Tibial artery (tissue), 4 donors: ENCODE measurements around the gene LSAMP.

Source experiments
- DNase-seq, 2 donors: peaks; one replicate each; pipeline ENCODE4 v3.0.0-alpha.2; 2019
- H3K27ac ChIP-seq, 2 donors: fragments of 200-600 bp; sonication (generic) in 1 of 2; 1 replicate in 1 of 2; 2 replicates in 1 of 2; pipeline ENCODE4 v1.5.1; 2018 to 2019; ENCODE audit warnings: mild to moderate bottlenecking in 1 of 2
- H3K27me3 ChIP-seq, 2 donors: fragments of 200-600 bp; sonication (generic) in 1 of 2; one replicate each; pipeline versions ENCODE4 v1.5.1 to v1.6.0; 2016 to 2019
- H3K36me3 ChIP-seq, 3 donors: fragments of 200-600 bp; sonication (generic) in 2 of 3; one replicate each; pipeline ENCODE4 v1.5.1; 2016 to 2019; ENCODE audit warnings: mild to moderate bottlenecking in 2 of 3
- H3K4me1 ChIP-seq, 4 donors: fragments of 200-600 bp; sonication (generic) in 2 of 4; 1 replicate in 3 of 4; 2 replicates in 1 of 4; pipeline ENCODE4 v1.5.1; 2016 to 2019
- H3K4me3 ChIP-seq, 2 donors: fragments of 200-600 bp; sonication (generic) in 1 of 2; 1 replicate in 1 of 2; 2 replicates in 1 of 2; pipeline ENCODE4 v1.5.1; 2018 to 2019; ENCODE audit warnings: mild to moderate bottlenecking in 2 of 2
- H3K9me3 ChIP-seq, 3 donors: fragments of 200-600 bp; sonication (generic) in 1 of 3; one replicate each; pipeline ENCODE4 v1.5.1; 2016 to 2019
- CTCF ChIP-seq, 2 experiments: fragments of 200-600 bp in 1 of 2; fragments of 450-650 bp in 1 of 2; IDR thresholded peaks; one replicate each; pipeline ENCODE4 v1.5.1; 2017 to 2019; ENCODE audit warnings: antibody characterized with exemption in 2 of 2, mild to moderate bottlenecking in 1 of 2, moderate library complexity in 1 of 2
- intact Hi-C: fragments of 100-400 bp; cut with DNase I; formaldehyde crosslinking; loops from one replicate; pipeline ENCODE4 v1.15.0; 2023; ENCODE audit warnings: low total_unique reads

The LSAMP gene

DNA sequence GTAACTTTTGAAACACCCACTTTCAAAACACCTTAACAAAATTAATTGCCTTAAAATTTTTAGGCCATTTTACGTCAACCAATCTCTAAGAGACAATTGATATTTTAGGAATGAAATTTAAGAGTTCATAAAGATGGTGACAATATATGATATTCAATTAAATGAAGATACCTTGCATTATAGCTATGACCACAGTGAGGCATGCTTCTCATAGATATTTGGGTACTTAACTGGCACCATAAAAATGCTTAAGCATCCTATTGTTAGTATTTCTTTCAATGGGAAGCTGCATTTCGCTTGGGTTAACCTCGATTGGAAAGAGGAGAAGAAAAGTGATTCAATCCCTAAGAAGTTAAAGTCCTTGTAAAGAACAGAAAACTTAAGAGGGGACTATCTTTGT is 613.0 kb downstream of the LSAMP start:
- Histone ChIP-seq H3K4me3 (no peak overlapping the region), H3K27ac (no peak overlapping the region), H3K36me3 (no peaks in the 10 kb centered on the region), H3K27me3 (no peaks in the 10 kb centered on the region), H3K4me1 (no peaks in the 10 kb centered on the region), H3K9me3 (no peaks in the 10 kb centered on the region)
- TF ChIP-seq CTCF (IDR thresholded peaks at IDR 0.05) = no peak
- intact Hi-C loops = no loop called here
- no peak for DNase-seq

DNA sequence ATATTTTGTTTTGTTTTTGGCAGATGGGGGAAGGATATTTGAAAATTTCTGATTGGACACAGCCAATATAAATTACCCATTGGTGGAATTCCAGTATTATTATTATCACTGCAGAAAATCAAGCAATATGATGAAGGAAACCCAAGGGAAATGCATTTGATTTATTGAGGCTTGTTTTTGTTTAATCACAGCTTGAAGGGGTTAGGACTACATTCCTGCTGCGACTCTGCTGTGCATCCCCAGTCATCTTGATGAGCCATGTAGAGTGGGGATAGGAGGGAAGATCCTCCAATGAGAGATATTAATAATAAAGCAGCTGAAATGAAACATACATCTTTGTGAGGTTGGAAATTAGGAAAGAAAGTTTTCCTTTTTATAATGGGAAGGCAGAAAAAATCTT is 613.4 kb downstream of the LSAMP start:
- no peak for TF ChIP-seq CTCF (IDR thresholded peaks at IDR 0.05)
- Histone ChIP-seq H3K9me3 (no peaks in the 10 kb centered on the region), H3K36me3 (no peaks in the 10 kb centered on the region), H3K27me3 (no peaks in the 10 kb centered on the region), H3K4me3 (no peak overlapping the region), H3K27ac (no peak overlapping the region), H3K4me1 (no peaks in the 10 kb centered on the region)
- DNase-seq = no peak
- intact Hi-C loops = no loop called here

GRCh38 chr3:115830764-115831395 is 614.4 kb downstream of the LSAMP start:
- Histone ChIP-seq H3K36me3 (no peaks in the 10 kb centered on the region), H3K4me3 (no peak overlapping the region), H3K27ac (no peak overlapping the region), H3K9me3 (no peaks in the 10 kb centered on the region), H3K4me1 (no peaks in the 10 kb centered on the region), H3K27me3 (no peaks in the 10 kb centered on the region)
- no peak for TF ChIP-seq CTCF (IDR thresholded peaks at IDR 0.05)
- intact Hi-C loops = no loop called here
- no peak for DNase-seq

DNA sequence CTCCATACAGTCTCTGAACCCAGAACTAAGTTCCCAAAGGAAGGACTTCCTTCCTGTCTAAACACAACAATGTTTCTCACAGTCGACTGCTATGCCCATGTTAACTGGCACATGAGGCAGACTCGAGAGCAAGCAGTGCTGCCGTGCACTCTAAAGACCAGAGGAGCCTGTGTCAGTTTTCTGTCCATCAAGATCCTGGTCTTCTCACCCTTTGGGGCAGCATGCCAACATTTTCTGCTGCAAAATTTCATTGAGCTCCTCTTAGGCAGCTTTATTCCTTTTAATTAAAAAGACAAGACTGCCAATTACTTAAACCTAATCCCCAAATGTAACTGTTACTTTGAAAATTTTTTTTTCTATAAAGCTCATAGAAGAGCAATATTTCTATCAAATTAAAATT is 616.9 kb downstream of the LSAMP start:
- no peak for DNase-seq
- Histone ChIP-seq H3K27me3 (no peaks in the 10 kb centered on the region), H3K4me3 (no peak overlapping the region), H3K36me3 (no peaks in the 10 kb centered on the region), H3K9me3 (no peaks in the 10 kb centered on the region), H3K27ac (no peak overlapping the region), H3K4me1 (no peaks in the 10 kb centered on the region)
- intact Hi-C loops = no loop called here
- no peak for TF ChIP-seq CTCF (IDR thresholded peaks at IDR 0.05)

GRCh38 chr3:115827495-115827894 is 617.8 kb downstream of the LSAMP start:
- Histone ChIP-seq H3K9me3 (no peaks in the 10 kb centered on the region), H3K27ac (no peak overlapping the region), H3K4me3 (no peak overlapping the region), H3K27me3 (no peaks in the 10 kb centered on the region), H3K4me1 (no peaks in the 10 kb centered on the region), H3K36me3 (no peaks in the 10 kb centered on the region)
- DNase-seq = no peak
- intact Hi-C loops = no loop called here
- TF ChIP-seq CTCF (IDR thresholded peaks at IDR 0.05) = no peak

DNA sequence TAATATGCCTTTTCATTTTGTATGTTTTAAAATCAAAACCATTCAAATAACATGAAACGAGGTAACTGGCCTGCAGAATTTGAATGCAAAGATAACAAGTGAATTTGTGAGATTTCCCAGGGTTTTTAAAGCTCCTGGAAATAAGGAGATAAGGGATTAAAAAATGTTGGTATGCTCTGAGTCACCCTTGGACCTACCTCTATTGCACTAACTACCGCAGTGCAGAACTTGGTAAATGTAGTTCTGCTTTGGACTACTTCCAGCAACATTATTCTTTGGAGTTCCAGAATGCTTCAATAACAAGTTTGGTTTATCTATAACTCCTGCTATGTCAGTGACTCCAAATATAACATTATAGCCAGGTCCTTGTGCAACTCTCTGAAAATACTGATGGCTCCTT is 620.2 kb downstream of the LSAMP start:
- Histone ChIP-seq H3K9me3 (no peaks in the 10 kb centered on the region), H3K4me1 (no peaks in the 10 kb centered on the region), H3K27ac (no peak overlapping the region), H3K4me3 (no peak overlapping the region), H3K27me3 (no peaks in the 10 kb centered on the region), H3K36me3 (no peaks in the 10 kb centered on the region)
- no peak for DNase-seq
- intact Hi-C loops = no loop called here
- TF ChIP-seq CTCF (IDR thresholded peaks at IDR 0.05) = no peak
